ENCODE results near the gene PDCD2. TPM values are rescaled to one million over a fixed set of nuclear protein-coding genes. Genes with fewer than 3 reads are reported as not detected.

PDCD2 gene
- total and polyA plus RNA-seq, 9 donors: 44.2 to 59.4 (median 52.8) TPM

- 0% methylated on average over 3 of the region's 6 CpGs for WGBS (ENCODE audit: insufficient coverage)
- H3K4me3 ChIP-seq (ENCODE audit: low read length): peak overlapping the region; percentile 84
- H3K4me1 ChIP-seq (ENCODE audit: control insufficient read depth, insufficient read depth, low read length): peaks cover 10% of the 10 kb centered on the region
- H3K9me3 ChIP-seq (replicated peaks; ENCODE audit: control insufficient read depth, low read depth, low read length): no peaks in the 10 kb centered on the region
- peaks cover 21% of the 10 kb centered on the region for H3K36me3 ChIP-seq (ENCODE audit: control insufficient read depth, insufficient read depth, low read length)
- peak overlapping the region; percentile 89 for H3K27ac ChIP-seq (ENCODE audit: low read length)
- DNase-seq: no peak
- no peaks in the 10 kb centered on the region for H3K27me3 ChIP-seq (ENCODE audit: control insufficient read depth, insufficient read depth, low read length)
Observed at GRCh38 chr6:170584954-170585498, 589 bp upstream of the PDCD2 start.

DNA sequence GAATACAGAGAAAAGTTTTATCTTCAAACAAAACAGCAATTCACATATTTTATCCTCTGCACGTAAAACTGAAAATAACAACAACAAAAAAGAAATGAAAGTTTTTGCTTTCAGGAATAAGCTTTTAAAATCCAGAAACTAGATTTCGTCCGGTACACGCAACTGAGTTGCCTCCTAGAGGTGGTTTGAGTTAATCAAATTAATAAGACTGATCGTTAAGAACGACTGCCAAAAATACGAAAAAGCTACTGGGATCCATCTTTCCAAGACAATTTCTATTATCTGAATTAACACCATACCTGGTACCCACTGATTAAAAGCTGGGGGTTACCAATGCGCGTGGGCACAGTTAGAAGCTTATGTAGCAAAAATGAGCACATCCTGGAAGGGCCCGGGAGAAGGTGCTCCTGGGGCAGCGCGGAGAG, 669 bp downstream of the PDCD2 start:
- peaks cover 10% of the 10 kb centered on the region for H3K4me1 ChIP-seq (ENCODE audit: control insufficient read depth, insufficient read depth, low read length)
- 0% methylated on average over 5 of the region's 12 CpGs for WGBS (ENCODE audit: insufficient coverage)
- no peak for DNase-seq

GRCh38 chr6:170578909-170579308, 5.5 kb downstream of the PDCD2 start:
- no peak for DNase-seq
- Histone ChIP-seq H3K36me3 (ENCODE audit: control insufficient read depth, insufficient read depth, low read length) (peaks cover 51% of the 10 kb centered on the region), H3K4me1 (ENCODE audit: control insufficient read depth, insufficient read depth, low read length) (peaks cover 3% of the 10 kb centered on the region)

More for the DNA sequence above, 669 bp downstream of the PDCD2 start:
- Histone ChIP-seq H3K4me3 (ENCODE audit: low read length) (peak overlapping the region; percentile 84), H3K9me3 (replicated peaks; ENCODE audit: control insufficient read depth, low read depth, low read length) (no peaks in the 10 kb centered on the region), H3K36me3 (ENCODE audit: control insufficient read depth, insufficient read depth, low read length) (peaks cover 29% of the 10 kb centered on the region), H3K27ac (ENCODE audit: low read length) (peak overlapping the region; percentile 75), H3K27me3 (ENCODE audit: control insufficient read depth, insufficient read depth, low read length) (no peaks in the 10 kb centered on the region)

DNA sequence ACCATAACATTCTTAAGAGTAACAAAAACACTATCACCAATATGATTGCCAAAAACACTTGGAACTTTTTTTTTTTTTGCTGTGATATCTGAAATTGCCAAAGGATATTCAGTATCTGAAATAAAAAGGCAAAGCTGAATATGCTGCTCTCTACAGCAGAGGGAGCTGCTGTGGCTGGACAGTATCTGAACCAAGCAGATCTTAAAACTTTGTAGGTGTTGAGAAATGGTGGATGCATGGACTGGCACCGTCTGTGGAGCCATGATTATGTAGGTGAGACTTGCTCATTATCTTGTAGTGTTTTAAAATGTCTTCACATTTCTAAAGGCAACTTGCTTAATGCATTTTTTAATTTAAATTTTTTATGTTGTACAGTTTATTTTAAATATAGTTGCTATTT, 9.2 kb downstream of the PDCD2 start:
- no peaks in the 10 kb centered on the region for H3K4me1 ChIP-seq (ENCODE audit: control insufficient read depth, insufficient read depth, low read length)
- H3K27ac ChIP-seq (ENCODE audit: low read length): no peak overlapping the region
- no peak overlapping the region for H3K4me3 ChIP-seq (ENCODE audit: low read length)
- peaks cover 49% of the 10 kb centered on the region for H3K36me3 ChIP-seq (ENCODE audit: control insufficient read depth, insufficient read depth, low read length)
- H3K27me3 ChIP-seq (ENCODE audit: control insufficient read depth, insufficient read depth, low read length): no peaks in the 10 kb centered on the region
- DNase-seq: no peak
- WGBS (ENCODE audit: insufficient coverage): no CpG with 5 or more reads among the region's 1 CpG
- H3K9me3 ChIP-seq (replicated peaks; ENCODE audit: control insufficient read depth, low read depth, low read length): no peaks in the 10 kb centered on the region

More at GRCh38 chr6:170578909-170579308, 5.5 kb downstream of the PDCD2 start:
- Histone ChIP-seq H3K27me3 (ENCODE audit: control insufficient read depth, insufficient read depth, low read length) (no peaks in the 10 kb centered on the region), H3K27ac (ENCODE audit: low read length) (no peak overlapping the region), H3K4me3 (ENCODE audit: low read length) (no peak overlapping the region), H3K9me3 (replicated peaks; ENCODE audit: control insufficient read depth, low read depth, low read length) (no peaks in the 10 kb centered on the region)

DNA sequence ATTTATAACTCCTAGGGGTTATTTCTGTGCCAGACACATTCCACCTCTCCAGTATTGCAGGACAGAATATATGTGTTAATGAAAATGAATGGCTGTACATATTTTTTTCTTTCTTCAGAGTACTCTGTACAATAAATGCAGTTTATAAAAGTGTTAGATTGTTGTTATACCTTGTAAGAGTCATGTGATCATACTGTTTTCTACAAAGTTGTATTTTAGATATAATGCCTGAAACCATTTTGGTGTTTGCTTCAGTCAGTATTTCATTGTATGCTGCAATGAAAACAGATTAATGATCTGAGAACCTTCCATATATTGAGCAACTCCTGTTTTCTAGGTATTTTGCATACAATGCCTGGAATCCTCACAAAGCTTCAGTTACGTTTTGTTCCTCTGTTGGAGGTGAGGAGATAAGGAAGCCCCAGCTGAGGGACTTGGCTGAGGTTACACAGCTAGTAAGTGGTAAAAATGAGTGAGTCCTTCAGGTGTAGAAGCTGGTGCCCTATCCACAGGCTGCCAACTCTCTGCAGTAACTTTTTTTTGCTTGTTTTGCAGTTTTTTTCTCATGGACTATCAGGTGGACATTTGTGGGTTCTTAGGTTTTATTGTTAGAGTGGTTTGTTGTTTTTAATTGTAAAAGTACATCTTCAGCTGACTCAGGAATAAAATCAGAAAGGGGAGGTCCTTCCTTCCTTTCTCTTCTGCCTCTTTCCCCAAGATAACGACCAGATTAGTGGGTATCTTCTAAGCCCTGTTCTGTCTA, 11.6 kb downstream of the PDCD2 start:
- Histone ChIP-seq H3K4me3 (ENCODE audit: low read length) (no peak overlapping the region), H3K27ac (ENCODE audit: low read length) (no peak overlapping the region), H3K27me3 (ENCODE audit: control insufficient read depth, insufficient read depth, low read length) (no peaks in the 10 kb centered on the region), H3K36me3 (ENCODE audit: control insufficient read depth, insufficient read depth, low read length) (peaks cover 48% of the 10 kb centered on the region), H3K9me3 (replicated peaks; ENCODE audit: control insufficient read depth, low read depth, low read length) (no peaks in the 10 kb centered on the region), H3K4me1 (ENCODE audit: control insufficient read depth, insufficient read depth, low read length) (no peaks in the 10 kb centered on the region)
- WGBS (ENCODE audit: insufficient coverage): no CpG with 5 or more reads among the region's 2 CpGs
- DNase-seq: no peak

GRCh38 chr6:170564936-170565530, 19.4 kb downstream of the PDCD2 start:
- no peak overlapping the region for H3K27ac ChIP-seq (ENCODE audit: low read length)
- DNase-seq: no peak
- no peaks in the 10 kb centered on the region for H3K27me3 ChIP-seq (ENCODE audit: control insufficient read depth, insufficient read depth, low read length)
- WGBS (ENCODE audit: insufficient coverage): 100% methylated on average over 3 of the region's 8 CpGs
- H3K4me3 ChIP-seq (ENCODE audit: low read length): no peak overlapping the region
- H3K4me1 ChIP-seq (ENCODE audit: control insufficient read depth, insufficient read depth, low read length): no peaks in the 10 kb centered on the region
- peaks cover 40% of the 10 kb centered on the region for H3K36me3 ChIP-seq (ENCODE audit: control insufficient read depth, insufficient read depth, low read length)
- no peaks in the 10 kb centered on the region for H3K9me3 ChIP-seq (replicated peaks; ENCODE audit: control insufficient read depth, low read depth, low read length)

- WGBS (ENCODE audit: insufficient coverage): 100% methylated on average over 3 of the region's 4 CpGs
- no peaks in the 10 kb centered on the region for H3K9me3 ChIP-seq (replicated peaks; ENCODE audit: control insufficient read depth, low read depth, low read length)
- H3K27me3 ChIP-seq (ENCODE audit: control insufficient read depth, insufficient read depth, low read length): no peaks in the 10 kb centered on the region
- no peaks in the 10 kb centered on the region for H3K4me1 ChIP-seq (ENCODE audit: control insufficient read depth, insufficient read depth, low read length)
- H3K27ac ChIP-seq (ENCODE audit: low read length): no peak overlapping the region
- H3K4me3 ChIP-seq (ENCODE audit: low read length): no peak overlapping the region
- DNase-seq: no peak
- H3K36me3 ChIP-seq (ENCODE audit: control insufficient read depth, insufficient read depth, low read length): peaks cover 24% of the 10 kb centered on the region
Observed at GRCh38 chr6:170561555-170561954, 22.9 kb downstream of the PDCD2 start.

DNA sequence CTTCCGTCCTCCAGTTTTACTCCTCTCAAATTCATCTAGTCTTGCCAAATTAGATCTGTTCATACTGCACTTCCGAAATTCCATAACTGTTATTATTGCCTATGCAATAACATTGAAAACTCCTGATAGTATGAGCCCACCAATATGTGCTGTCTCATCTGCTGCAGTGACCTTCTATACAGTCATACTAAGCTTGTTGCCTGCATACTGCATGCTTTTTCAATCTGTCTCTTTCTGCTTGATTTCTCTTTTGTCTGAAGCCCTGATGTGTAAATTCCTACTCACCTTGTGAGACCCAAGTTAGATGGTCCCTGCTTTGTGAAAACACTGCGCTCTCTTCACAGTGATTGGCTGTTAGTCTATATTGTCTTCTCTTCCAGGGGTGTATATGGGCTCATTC, 29.1 kb downstream of the PDCD2 start:
- no peak overlapping the region for H3K27ac ChIP-seq (ENCODE audit: low read length)
- no peaks in the 10 kb centered on the region for H3K9me3 ChIP-seq (replicated peaks; ENCODE audit: control insufficient read depth, low read depth, low read length)
- peaks cover 9% of the 10 kb centered on the region for H3K4me1 ChIP-seq (ENCODE audit: control insufficient read depth, insufficient read depth, low read length)
- peaks cover 6% of the 10 kb centered on the region for H3K36me3 ChIP-seq (ENCODE audit: control insufficient read depth, insufficient read depth, low read length)
- WGBS (ENCODE audit: insufficient coverage): 57% methylated on average over 1 of the region's 3 CpGs
- H3K27me3 ChIP-seq (ENCODE audit: control insufficient read depth, insufficient read depth, low read length): no peaks in the 10 kb centered on the region
- peak overlapping the region; percentile 94 for H3K4me3 ChIP-seq (ENCODE audit: low read length)
- no peak for DNase-seq

DNA sequence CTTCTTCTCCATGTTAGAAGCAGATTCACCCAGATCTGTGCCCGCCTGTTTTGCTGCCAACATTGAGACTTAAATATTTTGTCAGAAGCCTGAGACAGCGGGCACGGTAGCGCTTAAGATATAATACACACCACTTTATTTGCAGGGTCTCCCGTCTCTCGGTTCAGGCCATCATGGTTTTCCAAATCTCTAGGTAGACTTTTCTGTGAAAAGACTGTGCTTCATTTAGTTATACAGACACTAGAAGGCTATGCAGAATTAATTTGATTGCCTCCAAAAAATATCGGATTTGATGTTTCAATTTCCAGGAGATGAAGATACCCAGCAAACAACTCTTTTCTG, 29.7 kb downstream of the PDCD2 start:
- DNase-seq: no peak
- 0% methylated on average over 3 of the region's 7 CpGs for WGBS (ENCODE audit: insufficient coverage)
- Histone ChIP-seq H3K36me3 (ENCODE audit: control insufficient read depth, insufficient read depth, low read length) (peaks cover 4% of the 10 kb centered on the region), H3K9me3 (replicated peaks; ENCODE audit: control insufficient read depth, low read depth, low read length) (no peaks in the 10 kb centered on the region), H3K27me3 (ENCODE audit: control insufficient read depth, insufficient read depth, low read length) (no peaks in the 10 kb centered on the region), H3K4me1 (ENCODE audit: control insufficient read depth, insufficient read depth, low read length) (peaks cover 9% of the 10 kb centered on the region), H3K27ac (ENCODE audit: low read length) (peak overlapping the region; percentile 89), H3K4me3 (ENCODE audit: low read length) (peak overlapping the region; percentile 94)

- peaks cover 9% of the 10 kb centered on the region for H3K4me1 ChIP-seq (ENCODE audit: control insufficient read depth, insufficient read depth, low read length)
- no peaks in the 10 kb centered on the region for H3K9me3 ChIP-seq (replicated peaks; ENCODE audit: control insufficient read depth, low read depth, low read length)
- H3K36me3 ChIP-seq (ENCODE audit: control insufficient read depth, insufficient read depth, low read length): peaks cover 4% of the 10 kb centered on the region
- H3K27ac ChIP-seq (ENCODE audit: low read length): peak within 1 kb of the TSS; percentile 89
- 0% methylated on average over 44 of the region's 51 CpGs for WGBS (ENCODE audit: insufficient coverage)
- H3K4me3 ChIP-seq (ENCODE audit: low read length): peak within 1 kb of the TSS; percentile 94
- H3K27me3 ChIP-seq (ENCODE audit: control insufficient read depth, insufficient read depth, low read length): no peaks in the 10 kb centered on the region
- DNase-seq: peak; percentile 100
Observed at GRCh38 chr6:170554013-170554795, 30.2 kb downstream of the PDCD2 start, which contains the start of gene TBP. Gene TBP, plus strand, starts transcription at chr6:170554369. Its CDS starts 2,661 bp downstream, at chr6:170557030.
